GM21367 (cell line): ENCODE data around the gene PPP3CA.

ENCODE experiments used
- ATAC-seq: cut with Tn5 transposase; IDR thresholded peaks from one replicate; pipeline ENCODE4 v1.9.1; 2021; ENCODE audit not compliant: unreplicated experiment

PPP3CA gene

GRCh38 chr4:100977746-100978397, 369.5 kb downstream of the PPP3CA start:
- no peak for ATAC-seq

- ATAC-seq, result no peak
Observed at GRCh38 chr4:100977274-100977673, 370.1 kb downstream of the PPP3CA start.
